Fibroblast of lung (primary cell): ENCODE results near the gene MEF2D. TPM values are rescaled to one million over a fixed set of nuclear protein-coding genes. Genes with fewer than 3 reads are reported as not detected.

Source experiments
- DNase-seq, 2 donors: peaks; one replicate each; pipeline versions ENCODE4 v3.0.0 to v3.0.0-alpha.2; 2010; ENCODE audit warnings: low read depth in 2 of 2
- H2AFZ ChIP-seq: 2 replicates; pipeline ENCODE4 v1.5.1; 2012; ENCODE audit warnings: low read length, control low read depth, inconsistent platforms
- H3K27ac ChIP-seq: 2 replicates; pipeline ENCODE4 v1.5.1; 2011; ENCODE audit warnings: low read length, control low read depth; ENCODE audit not compliant: insufficient read depth
- H3K27me3 ChIP-seq: 2 replicates; pipeline ENCODE4 v1.5.1; 2011; ENCODE audit warnings: mild to moderate bottlenecking, low read length; ENCODE audit not compliant: control insufficient read depth, insufficient read depth
- H3K36me3 ChIP-seq: 2 replicates; pipeline ENCODE4 v1.5.1; 2011; ENCODE audit warnings: low read length; ENCODE audit not compliant: control insufficient read depth, insufficient read depth
- H3K4me1 ChIP-seq: 2 replicates; pipeline ENCODE4 v1.5.1; 2011; ENCODE audit warnings: low read length; ENCODE audit not compliant: control insufficient read depth, insufficient read depth; ENCODE audit errors: extremely low read depth
- H3K4me2 ChIP-seq: 2 replicates; pipeline ENCODE4 v1.5.1; 2011; ENCODE audit warnings: low read length, control low read depth; ENCODE audit not compliant: insufficient read depth; ENCODE audit errors: extremely low read depth
- H3K4me3 ChIP-seq, 4 experiments: fragments of 200-600 bp in 1 of 4; sonication (generic) in 1 of 4; replicated peaks in 1 of 4; 2 replicates each; pipeline ENCODE4 v1.5.1; 2011 to 2016; ENCODE audit warnings: low read length in 4 of 4, low read depth in 3 of 4, mild to moderate bottlenecking in 3 of 4, control low read depth in 2 of 4, inconsistent platforms in 1 of 4, mixed read lengths in 1 of 4; ENCODE audit not compliant: insufficient read depth in 1 of 4; ENCODE audit errors: control extremely low read depth in 1 of 4
- H3K79me2 ChIP-seq: 2 replicates; pipeline ENCODE4 v1.5.1; 2012; ENCODE audit warnings: mild to moderate bottlenecking, low read length, inconsistent platforms; ENCODE audit not compliant: control insufficient read depth, insufficient read depth
- H3K9ac ChIP-seq: 2 replicates; pipeline ENCODE4 v1.5.1; 2011; ENCODE audit warnings: mild to moderate bottlenecking, low read length, control low read depth; ENCODE audit not compliant: insufficient read depth
- H3K9me3 ChIP-seq: 2 replicates; pipeline ENCODE4 v1.5.1; 2012; ENCODE audit warnings: low read depth, low read length; ENCODE audit not compliant: control insufficient read depth, insufficient read depth
- H4K20me1 ChIP-seq: 2 replicates; pipeline ENCODE4 v1.5.1; 2011; ENCODE audit warnings: low read length; ENCODE audit not compliant: control insufficient read depth, insufficient read depth; ENCODE audit errors: extremely low read depth
- CTCF ChIP-seq, 2 donors: IDR thresholded peaks in 1 of 2; conservative IDR thresholded peaks in 1 of 2; 1 replicate in 1 of 2; 2 replicates in 1 of 2; pipeline ENCODE4 v1.5.1; 2011 to 2012; ENCODE audit warnings: low read length in 2 of 2, control low read depth in 1 of 2, inconsistent platforms in 1 of 2, low read depth in 1 of 2, mild to moderate bottlenecking in 1 of 2
- EZH2 ChIP-seq: IDR thresholded peaks from 2 replicates; pipeline ENCODE4 v1.5.1; 2012; ENCODE audit warnings: low read length, control low read depth, mild to moderate bottlenecking; ENCODE audit errors: missing control alignments
- polyA plus RNA-seq, 2 donors: library from polyadenylated mRNA; depleted of rRNA in 1 of 2; stranded (reverse) in 1 of 2; unstranded in 1 of 2; fragments of >200 nt; gene quantifications; 2 replicates each; pipeline ENCODE4 v1.2.1, GENCODE V29; 2011 to 2012; ENCODE audit warnings: missing spikeins in 1 of 2
- total RNA-seq: library from RNA; depleted of rRNA; stranded (reverse); fragments of >200 nt; gene quantifications from 2 replicates; pipeline ENCODE4 v1.2.1, GENCODE V29; 2014

MEF2D gene
- total and polyA plus RNA-seq, 2 donors (not counting 1 experiment from before 2014, with no cell fraction given) = 9.9 to 12.7 TPM

DNA sequence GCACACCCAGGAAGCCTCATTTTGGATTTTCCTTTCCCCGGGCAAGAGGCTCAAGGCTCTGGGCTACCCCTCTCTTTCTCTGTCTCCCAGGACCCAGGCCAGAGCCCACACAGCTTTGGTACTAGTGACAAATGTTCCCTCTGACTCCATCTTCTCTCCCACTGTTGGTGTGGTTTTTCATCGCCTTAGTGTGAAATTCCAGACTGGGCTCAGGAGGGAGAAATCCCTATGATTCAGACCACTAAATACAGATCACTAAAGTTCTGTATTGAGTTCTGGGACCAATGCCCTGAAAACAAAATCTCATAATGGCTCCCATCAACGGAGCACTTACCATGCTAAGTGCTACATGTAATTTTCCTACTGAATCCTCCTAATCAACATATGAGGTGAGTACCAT lies 45.7 kb upstream of the MEF2D start:
- TF ChIP-seq EZH2 = no peak
- no peak for TF ChIP-seq CTCF (conservative IDR thresholded peaks at IDR 0.05 in 1 of 2, IDR thresholded peaks at IDR 0.05 in 1 of 2; ENCODE audit: low read depth in 1 of 2, low read length in 2 of 2)
- Histone ChIP-seq H3K4me2 (no peak overlapping the region), H3K36me3 (peaks cover 22% of the 10 kb centered on the region), H2AFZ (no peak overlapping the region), H3K9ac (no peak overlapping the region), H3K4me1 (no peaks in the 10 kb centered on the region), H3K27ac (no peak overlapping the region), H3K27me3 (no peaks in the 10 kb centered on the region), H4K20me1 (no peaks in the 10 kb centered on the region), H3K79me2 (no peaks in the 10 kb centered on the region), H3K4me3 (no peak overlapping the region), H3K9me3 (no peaks in the 10 kb centered on the region)
- no peak for DNase-seq

DNA sequence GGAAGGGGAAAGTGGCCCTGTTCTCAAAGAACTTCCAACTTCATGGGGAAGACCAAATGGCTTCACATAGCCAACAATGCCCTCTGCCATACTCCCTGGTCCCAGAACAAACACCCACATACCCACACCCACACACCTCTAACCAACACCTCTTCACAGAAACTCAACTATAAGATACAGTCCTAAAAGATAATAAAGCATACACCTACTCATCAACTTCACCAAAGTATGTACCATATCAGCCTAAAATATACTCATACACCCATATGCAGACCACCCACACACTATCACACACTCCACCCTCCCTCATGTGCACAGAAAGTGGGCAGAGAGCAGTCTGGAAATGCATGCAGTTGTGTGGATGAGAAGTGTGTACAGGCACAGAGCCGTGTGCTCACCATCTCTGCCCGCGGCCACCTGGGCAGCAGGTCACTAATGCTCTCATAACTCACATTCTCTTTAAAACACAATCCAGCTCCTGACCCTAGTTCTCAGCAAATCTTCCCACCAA lies 44.1 kb upstream of the MEF2D start:
- H3K36me3 ChIP-seq = peaks cover 23% of the 10 kb centered on the region
- no peak for TF ChIP-seq EZH2
- TF ChIP-seq CTCF (conservative IDR thresholded peaks at IDR 0.05 in 1 of 2, IDR thresholded peaks at IDR 0.05 in 1 of 2; ENCODE audit: low read depth in 1 of 2, low read length in 2 of 2) = no peak
- no peak overlapping the region for H3K27ac ChIP-seq
- no peak overlapping the region for H2AFZ ChIP-seq
- H3K79me2 ChIP-seq = no peaks in the 10 kb centered on the region
- no peaks in the 10 kb centered on the region for H3K9me3 ChIP-seq
- no peak overlapping the region for H3K9ac ChIP-seq
- DNase-seq = no peak
- no peaks in the 10 kb centered on the region for H3K27me3 ChIP-seq
- no peaks in the 10 kb centered on the region for H3K4me1 ChIP-seq
- no peak overlapping the region for H3K4me3 ChIP-seq
- no peak overlapping the region for H3K4me2 ChIP-seq
- no peaks in the 10 kb centered on the region for H4K20me1 ChIP-seq

DNA sequence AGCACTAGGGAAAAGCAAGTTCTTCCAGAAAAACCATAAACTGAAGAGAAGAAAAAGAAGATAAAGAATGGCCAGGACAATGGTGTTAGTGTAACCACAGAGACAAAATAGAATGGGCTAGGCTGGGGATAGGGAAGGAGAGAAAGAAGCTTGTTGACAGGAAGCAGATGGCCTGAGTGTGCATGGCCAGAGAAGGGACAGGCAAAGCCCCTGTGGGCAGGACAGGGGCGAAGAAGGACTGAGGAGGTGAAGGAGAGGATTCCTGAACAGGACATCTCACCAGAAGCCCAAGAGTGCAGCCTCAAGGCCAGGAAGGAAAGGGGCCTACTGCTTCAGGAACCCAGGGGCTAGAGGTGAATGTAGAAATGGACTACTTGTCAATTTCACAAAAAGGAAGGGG lies 42.5 kb upstream of the MEF2D start:
- no peaks in the 10 kb centered on the region for H4K20me1 ChIP-seq
- H3K4me2 ChIP-seq = no peak overlapping the region
- no peak overlapping the region for H3K4me3 ChIP-seq
- TF ChIP-seq CTCF (conservative IDR thresholded peaks at IDR 0.05 in 1 of 2, IDR thresholded peaks at IDR 0.05 in 1 of 2; ENCODE audit: low read depth in 1 of 2, low read length in 2 of 2) (no peak), EZH2 (no peak)
- H3K4me1 ChIP-seq = no peaks in the 10 kb centered on the region
- no peaks in the 10 kb centered on the region for H3K79me2 ChIP-seq
- no peak for DNase-seq
- no peaks in the 10 kb centered on the region for H3K27me3 ChIP-seq
- no peak overlapping the region for H3K9ac ChIP-seq
- H3K27ac ChIP-seq = no peak overlapping the region
- no peak overlapping the region for H2AFZ ChIP-seq
- H3K9me3 ChIP-seq = no peaks in the 10 kb centered on the region
- peaks cover 22% of the 10 kb centered on the region for H3K36me3 ChIP-seq
